ENCODE results near the gene SLC29A2.
A peak's percentile ranks its signal among the peaks of the same experiment; 100 is the strongest.

Gene SLC29A2

DNA sequence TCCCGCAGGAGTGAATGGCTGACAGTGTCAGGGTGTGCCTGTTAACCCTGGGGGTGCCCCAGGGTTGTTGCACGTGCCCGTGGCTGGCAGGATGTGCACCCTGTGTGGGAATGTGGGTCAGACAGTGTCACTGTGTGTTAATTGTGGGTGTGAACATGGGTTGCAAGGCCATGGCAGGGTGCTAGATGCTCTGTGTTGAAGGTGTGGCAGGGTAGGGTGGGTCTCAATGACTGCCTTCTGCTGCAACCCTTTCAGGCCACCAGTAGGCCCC, 43.6 kb downstream of the SLC29A2 start:
- peak overlapping the region; percentile 9; the same call in 1 of the 2 replicates for H3K27ac ChIP-seq
- TF ChIP-seq, protein P1, sequence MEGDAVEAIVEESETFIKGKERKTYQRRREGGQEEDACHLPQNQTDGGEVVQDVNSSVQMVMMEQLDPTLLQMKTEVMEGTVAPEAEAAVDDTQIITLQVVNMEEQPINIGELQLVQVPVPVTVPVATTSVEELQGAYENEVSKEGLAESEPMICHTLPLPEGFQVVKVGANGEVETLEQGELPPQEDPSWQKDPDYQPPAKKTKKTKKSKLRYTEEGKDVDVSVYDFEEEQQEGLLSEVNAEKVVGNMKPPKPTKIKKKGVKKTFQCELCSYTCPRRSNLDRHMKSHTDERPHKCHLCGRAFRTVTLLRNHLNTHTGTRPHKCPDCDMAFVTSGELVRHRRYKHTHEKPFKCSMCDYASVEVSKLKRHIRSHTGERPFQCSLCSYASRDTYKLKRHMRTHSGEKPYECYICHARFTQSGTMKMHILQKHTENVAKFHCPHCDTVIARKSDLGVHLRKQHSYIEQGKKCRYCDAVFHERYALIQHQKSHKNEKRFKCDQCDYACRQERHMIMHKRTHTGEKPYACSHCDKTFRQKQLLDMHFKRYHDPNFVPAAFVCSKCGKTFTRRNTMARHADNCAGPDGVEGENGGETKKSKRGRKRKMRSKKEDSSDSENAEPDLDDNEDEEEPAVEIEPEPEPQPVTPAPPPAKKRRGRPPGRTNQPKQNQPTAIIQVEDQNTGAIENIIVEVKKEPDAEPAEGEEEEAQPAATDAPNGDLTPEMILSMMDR (conservative IDR thresholded peaks at IDR 0.05), result no peak

GRCh38 chr11:66327171-66328030, 44.2 kb downstream of the SLC29A2 start:
- TF ChIP-seq, protein P1 (conservative IDR thresholded peaks at IDR 0.05), result no peak
- no peak overlapping the region; the same call in 1 of the 2 replicates for H3K27ac ChIP-seq

- TF ChIP-seq, protein P1 (conservative IDR thresholded peaks at IDR 0.05), result no peak
- no peak overlapping the region for H3K27ac ChIP-seq
Observed at GRCh38 chr11:66326261-66327111, 45.1 kb downstream of the SLC29A2 start.

DNA sequence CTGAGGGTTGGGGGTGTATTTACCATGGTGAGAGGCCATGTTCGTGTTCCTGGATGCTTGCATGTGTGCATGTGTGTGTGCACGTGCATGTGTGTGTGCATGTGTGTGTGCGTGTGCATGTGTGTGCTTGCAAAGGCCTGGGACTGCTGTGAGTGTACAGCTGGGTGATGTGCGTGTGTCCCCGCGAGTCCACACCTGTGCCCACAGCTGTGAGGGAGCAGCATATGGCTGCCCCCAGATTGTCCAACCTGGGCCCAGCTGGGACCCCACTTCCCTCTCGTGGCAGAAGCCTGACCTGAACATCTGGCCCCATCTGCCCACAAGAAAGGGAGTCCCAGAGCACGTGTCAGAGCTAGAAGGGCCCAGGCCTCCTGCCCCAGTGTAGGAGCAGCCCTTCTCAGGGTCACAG, 46.3 kb downstream of the SLC29A2 start:
- TF ChIP-seq, protein P1 (conservative IDR thresholded peaks at IDR 0.05), result no peak
- H3K27ac ChIP-seq, result no peak overlapping the region

- H3K27ac ChIP-seq, result no peak overlapping the region
- TF ChIP-seq, protein P1 (conservative IDR thresholded peaks at IDR 0.05), result no peak
Observed at GRCh38 chr11:66324664-66325063, 46.9 kb downstream of the SLC29A2 start.

GRCh38 chr11:66323684-66324083, 47.9 kb downstream of the SLC29A2 start:
- TF ChIP-seq, protein P1 (conservative IDR thresholded peaks at IDR 0.05), result no peak
- H3K27ac ChIP-seq, result no peak overlapping the region

DNA sequence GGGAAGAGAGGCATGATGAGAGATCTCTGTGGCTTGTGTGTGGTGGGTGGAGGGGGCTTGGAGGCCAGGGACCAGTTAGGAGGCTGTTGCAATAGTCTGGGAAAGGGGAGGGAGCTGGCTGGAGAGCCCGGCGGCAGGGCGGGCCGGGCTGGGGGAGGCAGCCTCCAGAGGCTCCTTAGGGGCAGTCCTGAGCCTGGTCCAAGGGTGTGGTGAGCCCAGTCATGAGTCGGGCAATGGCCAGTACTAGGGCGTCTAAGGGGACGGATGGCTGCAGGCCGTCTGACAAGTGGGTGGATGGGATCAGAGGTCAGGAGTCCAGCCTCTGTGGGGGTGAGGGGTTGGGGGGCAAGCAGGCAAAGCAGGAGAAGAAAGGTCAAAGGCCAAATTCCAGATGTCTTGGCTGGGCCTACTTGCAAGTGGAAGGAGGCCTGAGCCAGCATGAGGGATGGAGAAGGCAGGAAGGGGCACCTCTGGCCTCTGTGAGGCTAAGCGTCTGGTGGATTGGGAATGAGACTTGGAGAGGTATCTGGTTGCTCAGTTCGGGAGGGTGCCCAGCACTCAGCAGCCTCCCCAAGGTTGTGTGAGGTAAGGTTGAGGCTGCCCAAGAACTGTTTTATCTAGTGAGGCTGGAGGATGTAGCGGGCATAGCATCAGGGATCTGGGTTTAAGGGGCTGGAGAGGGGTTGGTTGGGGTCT, 48.7 kb downstream of the SLC29A2 start:
- no peak overlapping the region for H3K27ac ChIP-seq
- TF ChIP-seq, protein P1 (conservative IDR thresholded peaks at IDR 0.05), result no peak
